ENCODE results near the gene ALCAM. TPM values are rescaled to one million over a fixed set of nuclear protein-coding genes. Genes with fewer than 3 reads are reported as not detected.

Gene ALCAM
- total RNA-seq, 1 donor from 2014 or later, result 67.6 TPM

- DNase-seq (ENCODE audit: low spot score), result no peak
Observed at GRCh38 chr3:105490045-105490444, 123.3 kb downstream of the ALCAM start.

- no peak for DNase-seq (ENCODE audit: low spot score)
Observed at GRCh38 chr3:105493305-105493892, 126.7 kb downstream of the ALCAM start.

GRCh38 chr3:105495021-105495420, 128.3 kb downstream of the ALCAM start:
- DNase-seq (ENCODE audit: low spot score), result no peak

GRCh38 chr3:105496343-105496742, 129.6 kb downstream of the ALCAM start:
- no peak for DNase-seq (ENCODE audit: low spot score)

GRCh38 chr3:105497386-105497785, 130.7 kb downstream of the ALCAM start:
- no peak for DNase-seq (ENCODE audit: low spot score)

- no peak for DNase-seq (ENCODE audit: low spot score)
Observed at GRCh38 chr3:105499961-105500360, 133.3 kb downstream of the ALCAM start.

- no peak for DNase-seq (ENCODE audit: low spot score)
Observed at GRCh38 chr3:105502333-105502732, 135.6 kb downstream of the ALCAM start.

GRCh38 chr3:105503191-105503593, 136.5 kb downstream of the ALCAM start:
- DNase-seq (ENCODE audit: low spot score), result no peak

- no peak for DNase-seq (ENCODE audit: low spot score)
Observed at GRCh38 chr3:105504440-105504951, 137.8 kb downstream of the ALCAM start.

- no peak for DNase-seq (ENCODE audit: low spot score)
Observed at GRCh38 chr3:105505170-105505569, 138.5 kb downstream of the ALCAM start.

GRCh38 chr3:105511031-105511430, 144.3 kb downstream of the ALCAM start:
- DNase-seq (ENCODE audit: low spot score), result no peak

- no peak for DNase-seq (ENCODE audit: low spot score)
Observed at GRCh38 chr3:105512061-105512460, 145.4 kb downstream of the ALCAM start.

- DNase-seq (ENCODE audit: low spot score), result no peak
Observed at GRCh38 chr3:105513042-105513441, 146.3 kb downstream of the ALCAM start.

- DNase-seq (ENCODE audit: low spot score), result no peak
Observed at GRCh38 chr3:105513886-105514285, 147.2 kb downstream of the ALCAM start.

GRCh38 chr3:105515372-105515771, 148.7 kb downstream of the ALCAM start:
- no peak for DNase-seq (ENCODE audit: low spot score)

- no peak for DNase-seq (ENCODE audit: low spot score)
Observed at GRCh38 chr3:105516972-105517371, 150.3 kb downstream of the ALCAM start.

GRCh38 chr3:105518203-105518602, 151.5 kb downstream of the ALCAM start:
- DNase-seq (ENCODE audit: low spot score), result no peak

- DNase-seq (ENCODE audit: low spot score), result no peak
Observed at GRCh38 chr3:105518806-105519418, 152.2 kb downstream of the ALCAM start.

- DNase-seq (ENCODE audit: low spot score), result no peak
Observed at GRCh38 chr3:105521770-105522169, 155.1 kb downstream of the ALCAM start.

GRCh38 chr3:105523501-105523900, 156.8 kb downstream of the ALCAM start:
- DNase-seq (ENCODE audit: low spot score), result no peak

GRCh38 chr3:105525531-105525930, 158.8 kb downstream of the ALCAM start:
- DNase-seq (ENCODE audit: low spot score), result no peak

GRCh38 chr3:105526360-105527111, 159.8 kb downstream of the ALCAM start:
- no peak for DNase-seq (ENCODE audit: low spot score)

- no peak for DNase-seq (ENCODE audit: low spot score)
Observed at GRCh38 chr3:105527535-105527934, 160.8 kb downstream of the ALCAM start.
